Measurements from ENCODE around the gene PNRC1.
A peak's percentile ranks its signal among the peaks of the same experiment; 100 is the strongest.
"Not testable (repeated sequence)": the region's sequence is repeated elsewhere in the genome, so short reads cannot be mapped to it uniquely, and the experiment has no call there.

The PNRC1 gene

DNA sequence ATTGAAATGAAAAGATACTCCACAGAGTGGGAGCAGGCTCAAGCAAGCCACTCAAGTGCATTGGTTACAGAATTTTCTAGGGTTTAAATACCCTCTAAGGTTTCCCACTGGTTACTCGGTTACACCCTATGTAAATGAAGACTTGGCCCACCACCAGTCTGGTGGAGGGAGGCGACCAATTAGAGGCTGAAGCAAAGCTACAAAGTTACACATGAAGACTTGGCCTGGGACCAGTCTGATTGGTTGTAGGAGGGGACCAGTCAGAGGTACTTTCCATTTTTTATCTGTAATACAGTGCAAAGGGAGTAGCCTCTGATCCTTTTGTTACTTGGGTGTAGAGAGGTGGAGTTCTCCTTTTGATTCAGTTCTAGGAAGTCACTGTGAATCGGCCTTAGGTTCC, 29.7 kb downstream of the PNRC1 start:
- DNase-seq (ENCODE audit: low spot score), result no peak

DNA sequence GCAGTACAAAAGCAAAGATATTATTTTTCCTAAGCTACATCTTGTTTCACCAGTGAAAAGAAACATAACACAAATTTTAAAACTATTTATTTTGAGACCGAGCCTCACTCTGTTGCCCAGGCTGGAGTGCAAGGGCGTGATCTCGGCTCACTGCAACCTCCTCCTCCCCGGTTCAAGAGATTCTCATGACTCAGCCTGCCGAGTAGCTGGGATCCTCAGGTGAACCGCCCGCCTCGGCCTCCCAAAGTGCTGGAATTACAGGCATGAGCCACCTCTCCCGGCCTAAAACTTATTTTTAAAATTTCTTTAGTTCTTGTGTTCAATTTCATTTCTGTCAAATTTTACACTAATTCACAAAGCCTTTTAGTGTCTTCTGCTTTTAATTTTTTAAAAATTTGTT, 31.4 kb downstream of the PNRC1 start:
- DNase-seq (ENCODE audit: low spot score), result peak; percentile 24

DNA sequence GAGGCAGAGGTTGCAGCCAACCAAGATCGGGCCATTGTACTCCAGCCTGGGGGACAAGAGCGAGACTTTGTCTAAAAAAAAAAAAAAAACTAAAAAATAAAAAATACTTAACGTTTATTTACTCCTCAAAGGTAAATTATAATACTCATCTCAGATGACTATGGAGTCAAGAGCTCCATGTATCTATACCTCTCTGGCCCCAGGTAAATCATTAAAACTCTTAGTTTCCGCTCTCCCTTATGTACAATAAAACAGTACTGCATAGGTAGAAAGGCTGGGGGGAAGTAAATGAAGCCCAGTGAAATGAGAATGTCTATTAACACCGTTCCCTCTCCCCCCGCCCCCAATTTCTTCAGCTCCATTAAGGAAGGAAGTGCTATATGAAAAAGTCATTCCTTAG, 36.2 kb downstream of the PNRC1 start:
- DNase-seq (ENCODE audit: low spot score), result no peak

DNA sequence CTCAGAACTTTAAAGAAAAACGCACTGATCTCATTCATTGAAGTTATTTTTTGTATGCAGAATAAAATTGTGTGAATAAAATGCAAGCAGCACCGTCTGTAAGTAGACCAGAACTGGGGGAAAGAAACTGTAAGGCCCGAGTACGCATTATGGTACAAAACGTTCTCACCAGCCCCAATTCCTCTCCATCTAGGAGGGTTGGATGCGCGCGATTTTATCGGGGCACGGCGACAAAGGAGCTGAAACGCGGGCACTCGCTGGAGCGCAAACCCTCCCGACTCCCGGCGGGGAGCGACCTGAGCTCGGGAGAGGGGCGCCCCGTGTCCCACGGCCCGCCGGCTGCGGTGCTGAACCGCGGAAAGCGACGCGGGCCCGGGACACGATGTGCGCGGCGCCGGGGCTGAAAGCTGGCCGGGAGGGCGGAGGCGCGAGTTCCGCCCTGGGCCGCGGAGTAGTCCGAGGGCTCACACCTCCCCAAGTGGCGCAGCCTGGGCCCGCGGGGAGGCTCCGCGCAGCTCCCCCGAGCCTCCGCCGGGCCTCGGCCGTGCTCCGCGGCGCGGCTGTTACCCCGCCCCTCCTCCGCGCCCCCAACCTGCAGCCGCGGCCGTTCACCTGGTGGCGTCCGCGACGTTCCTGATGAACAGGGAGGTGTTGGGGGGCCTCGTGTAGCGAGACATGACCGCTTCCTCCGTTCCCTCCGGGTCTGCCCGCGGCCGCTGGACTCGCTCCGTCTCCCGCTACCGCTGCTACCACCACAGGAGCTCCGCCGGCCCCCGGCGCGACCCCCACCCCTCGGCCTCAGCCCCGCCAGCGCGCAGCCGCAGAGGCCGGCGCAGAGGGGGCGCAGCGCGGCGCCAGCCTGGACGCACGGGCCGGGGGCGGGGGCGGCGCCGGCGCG, 36.9 kb downstream of the PNRC1 start, which contains the start of gene SRSF12:
Gene SRSF12 (minus strand): TSS at position 861 of the 898 bp plus-strand sequence. CDS start 184 bp downstream, at position 677.
- DNase-seq (ENCODE audit: low spot score), result peak; percentile 9

DNA sequence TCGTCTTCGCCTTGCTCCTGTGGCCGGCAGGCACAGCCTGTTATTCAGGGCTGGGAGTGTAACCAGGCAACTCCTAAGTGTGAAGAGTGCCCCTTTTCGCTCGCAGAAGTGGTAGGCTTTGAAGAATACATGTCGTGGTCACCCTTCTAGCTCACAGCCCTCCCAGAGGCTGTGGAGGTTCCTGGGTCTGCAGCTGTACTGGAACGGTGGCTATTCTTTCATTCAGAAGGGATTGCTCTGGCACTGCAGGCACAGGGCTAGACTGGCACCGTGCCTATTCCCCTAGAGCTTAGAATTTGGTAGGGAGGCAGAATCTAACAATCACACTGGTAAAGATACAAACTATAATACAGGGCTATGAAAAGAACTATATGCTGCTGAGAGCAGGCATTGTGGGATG, 38.4 kb downstream of the PNRC1 start:
- no peak for DNase-seq (ENCODE audit: low spot score)

DNA sequence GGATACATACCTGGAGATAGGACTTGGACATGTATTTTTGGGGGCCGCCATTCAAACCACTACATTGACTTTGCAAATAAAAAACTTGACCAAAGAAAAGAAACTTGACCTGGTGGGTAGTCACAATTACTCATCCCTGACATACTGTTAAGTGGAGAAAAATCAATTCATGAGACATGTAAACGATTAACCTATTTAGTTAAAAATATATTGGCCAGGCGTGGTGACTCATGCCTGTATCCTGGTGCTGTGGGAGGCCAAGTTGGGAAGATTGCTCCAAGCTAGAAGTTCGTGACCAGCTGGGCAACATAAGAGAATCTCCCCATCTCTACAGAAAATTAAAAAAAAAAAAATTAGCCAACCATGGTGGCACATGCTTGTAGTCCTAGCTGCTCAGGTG, 39.8 kb downstream of the PNRC1 start:
- no peak for DNase-seq (ENCODE audit: low spot score)

DNA sequence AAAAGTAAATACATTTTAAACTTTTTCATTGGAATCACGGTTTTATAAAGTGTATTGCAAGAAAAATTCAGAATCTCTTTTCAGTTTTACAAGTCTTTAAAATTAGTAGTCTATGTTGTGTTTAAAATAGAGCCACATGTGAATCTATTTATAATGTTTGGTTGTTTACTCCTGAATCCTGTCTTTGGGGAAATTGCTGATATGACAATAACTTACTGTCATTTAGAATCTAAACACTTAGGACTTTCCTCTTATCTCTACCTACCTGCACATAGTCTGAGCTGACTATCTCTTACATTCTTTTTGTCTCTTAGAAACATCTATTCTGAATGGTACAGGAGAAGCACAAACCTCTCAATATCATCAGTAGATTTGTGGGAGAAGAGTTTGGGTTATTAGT, 41.4 kb downstream of the PNRC1 start:
- no peak for DNase-seq (ENCODE audit: low spot score)

DNA sequence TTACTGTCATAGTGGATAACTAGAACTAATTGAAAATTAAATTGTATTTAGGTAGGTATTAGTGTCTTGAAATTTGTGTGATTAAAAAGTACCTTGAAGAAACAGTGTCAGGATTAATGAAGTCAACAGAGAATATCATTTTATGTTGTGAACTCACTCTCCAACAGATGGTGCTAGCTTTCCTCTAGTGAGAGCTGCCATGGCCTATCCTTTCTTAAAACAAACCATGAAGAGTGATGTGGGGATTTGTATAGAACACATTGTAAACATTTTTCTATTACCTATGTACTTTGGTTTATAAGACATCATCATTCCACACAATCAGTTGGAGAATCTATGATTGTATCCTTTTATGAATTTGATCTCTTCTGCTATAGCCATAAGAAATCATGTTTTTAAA, 42.1 kb downstream of the PNRC1 start:
- DNase-seq (ENCODE audit: low spot score), result peak; percentile 19

DNA sequence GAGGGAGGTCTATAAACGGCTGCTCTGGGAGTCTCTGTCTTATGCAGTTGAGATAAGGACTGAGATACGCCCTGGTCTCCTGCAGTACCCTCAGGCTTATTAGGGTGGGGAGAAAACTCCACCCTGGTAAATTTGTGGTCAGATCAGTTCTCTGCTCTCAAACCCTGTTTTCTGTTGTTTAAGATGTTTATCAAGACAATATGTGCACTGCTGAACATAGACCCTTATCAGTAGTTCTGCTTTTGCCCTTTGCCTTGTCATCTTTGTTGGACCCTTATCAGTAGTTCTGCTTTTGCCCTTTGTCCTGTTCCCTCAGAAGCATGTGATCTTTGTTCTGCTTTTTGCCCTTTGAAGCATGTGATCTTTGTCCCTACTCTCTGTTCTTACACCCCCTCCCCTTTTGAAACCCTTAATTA, 47.7 kb downstream of the PNRC1 start:
- DNase-seq (ENCODE audit: low spot score), result not testable (repeated sequence)

DNA sequence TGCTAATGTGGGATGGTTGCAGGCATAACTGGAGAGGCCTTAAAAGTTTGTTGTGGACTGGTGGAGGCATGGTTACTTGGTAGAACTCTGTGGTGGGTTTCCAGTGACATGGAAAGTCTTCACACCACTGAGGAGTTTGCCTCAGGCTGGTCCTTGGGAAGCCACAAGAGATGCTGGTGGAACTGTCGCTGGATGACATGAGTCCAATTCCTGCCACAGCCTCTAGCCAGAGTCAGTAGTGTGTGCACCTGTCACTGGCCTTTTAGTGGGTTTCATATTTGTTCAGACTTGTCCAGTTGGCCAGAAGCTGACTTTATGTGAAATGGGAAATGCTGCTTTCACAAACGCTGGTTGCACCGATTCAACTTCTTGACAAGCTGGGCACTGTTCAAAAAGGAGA, 51.0 kb downstream of the PNRC1 start:
- DNase-seq (ENCODE audit: low spot score), result no peak

DNA sequence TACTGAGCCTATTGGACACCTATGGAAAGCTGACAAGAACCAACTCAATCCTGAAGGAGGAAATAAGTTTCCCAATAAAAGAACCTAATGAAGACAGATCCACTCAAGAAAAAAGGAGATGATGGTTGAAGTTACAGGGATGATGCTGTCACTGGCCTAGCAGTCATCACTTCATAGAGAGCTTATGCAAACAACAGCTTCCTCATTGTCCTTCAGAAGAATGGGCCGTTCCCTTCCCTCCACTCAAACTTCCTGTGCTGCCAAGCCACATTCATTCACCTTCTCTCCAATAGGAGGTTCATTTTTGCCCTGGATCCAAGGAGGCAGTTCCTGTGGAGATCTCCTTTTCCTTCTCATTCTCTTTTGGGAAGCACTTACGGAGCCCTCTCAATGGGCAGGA, 51.5 kb downstream of the PNRC1 start:
- no peak for DNase-seq (ENCODE audit: low spot score)

DNA sequence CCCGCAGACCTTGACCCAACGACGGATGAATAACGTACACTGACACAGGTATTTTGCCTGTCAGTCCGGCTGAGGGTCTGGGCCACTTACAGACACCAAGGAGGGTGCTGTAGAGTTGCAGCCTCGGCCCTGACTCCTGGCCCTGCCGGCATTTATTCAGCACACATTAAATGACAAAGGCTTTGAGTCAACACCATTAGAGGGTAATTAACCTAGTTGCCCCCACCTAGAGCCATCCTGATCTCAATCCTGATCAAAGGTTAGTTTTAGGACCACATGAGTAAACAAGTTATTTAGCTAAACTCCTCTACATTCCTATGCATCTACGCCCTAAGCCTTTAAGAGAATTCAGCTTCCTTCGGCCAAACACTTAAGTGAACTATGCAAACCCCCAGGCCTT, 53.4 kb downstream of the PNRC1 start:
- DNase-seq (ENCODE audit: low spot score), result no peak

DNA sequence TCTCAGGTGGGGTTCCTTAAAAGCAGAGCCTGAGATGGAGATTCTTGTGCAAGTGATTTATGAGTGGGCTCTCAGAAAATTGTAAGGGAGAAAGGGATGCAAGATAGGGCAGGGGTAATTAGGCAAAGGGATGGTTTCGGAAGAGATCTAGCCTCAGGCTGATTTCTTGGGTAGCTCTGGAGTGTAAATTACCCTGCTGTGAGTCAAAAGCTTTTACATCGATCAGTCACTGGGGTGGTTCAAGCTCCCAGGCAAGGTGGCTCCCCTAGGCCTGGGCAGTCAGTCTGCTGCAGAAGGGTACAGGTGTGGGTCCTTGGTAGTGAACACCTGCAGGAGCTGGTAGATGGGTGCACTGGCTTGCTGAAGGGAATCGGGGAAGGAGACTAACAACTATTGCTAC, 54.2 kb downstream of the PNRC1 start:
- DNase-seq (ENCODE audit: low spot score), result no peak

Measured in putamen (tissue), 1 donor.